ENCODE results near the gene TECTA.

Gene TECTA

GRCh38 chr11:121086866-121087265, 14.2 kb upstream of the TECTA start:
- Histone ChIP-seq H4K20me1 (ENCODE audit: insufficient read depth, low read length) (no peaks in the 10 kb centered on the region), H3K4me3 (ENCODE audit: low read length) (no peak overlapping the region), H3K9me3 (replicated peaks; ENCODE audit: insufficient read depth, low read length) (no peaks in the 10 kb centered on the region), H3K27me3 (replicated peaks; ENCODE audit: insufficient read depth, low read length) (no peaks in the 10 kb centered on the region), H3K4me1 (ENCODE audit: low read length) (no peaks in the 10 kb centered on the region), H3K9me2 (replicated peaks; ENCODE audit: insufficient read depth, low read length) (no peaks in the 10 kb centered on the region), H2AFZ (ENCODE audit: low read length) (no peak overlapping the region), H3K79me2 (ENCODE audit: low read length) (no peaks in the 10 kb centered on the region), H3K36me3 (replicated peaks; ENCODE audit: insufficient read depth, low read length) (no peaks in the 10 kb centered on the region), H3F3A (ENCODE audit: insufficient read depth, low read length) (no peaks in the 10 kb centered on the region), H3K9ac (ENCODE audit: low read length) (no peak overlapping the region), H3K27ac (ENCODE audit: low read length) (no peak overlapping the region), H3K4me2 (ENCODE audit: low read depth, low read length) (no peak overlapping the region)
- DNase-seq = no peak
- TF ChIP-seq CTCF (IDR thresholded peaks at IDR 0.05; ENCODE audit: low read length) = no peak

GRCh38 chr11:121089566-121089965, 11.5 kb upstream of the TECTA start:
- no peak overlapping the region for H3K4me2 ChIP-seq (ENCODE audit: low read depth, low read length)
- no peak overlapping the region for H3K4me3 ChIP-seq (ENCODE audit: low read length)
- H3K27me3 ChIP-seq (replicated peaks; ENCODE audit: insufficient read depth, low read length) = no peaks in the 10 kb centered on the region
- H3K9me3 ChIP-seq (replicated peaks; ENCODE audit: insufficient read depth, low read length) = no peaks in the 10 kb centered on the region
- TF ChIP-seq CTCF (IDR thresholded peaks at IDR 0.05; ENCODE audit: low read length) (no peak), EZH2 (optimal IDR thresholded peaks at IDR 0.05; ENCODE audit: low read depth, low read length) (no peak), EZH2phosphoT487 (IDR thresholded peaks at IDR 0.05; ENCODE audit: low read length) (no peak)
- H3K27ac ChIP-seq (ENCODE audit: low read length) = no peak overlapping the region
- H3K79me2 ChIP-seq (ENCODE audit: low read length) = no peaks in the 10 kb centered on the region
- no peaks in the 10 kb centered on the region for H4K20me1 ChIP-seq (ENCODE audit: insufficient read depth, low read length)
- H3F3A ChIP-seq (ENCODE audit: insufficient read depth, low read length) = no peaks in the 10 kb centered on the region
- no peak overlapping the region for H3K9ac ChIP-seq (ENCODE audit: low read length)
- H3K36me3 ChIP-seq (replicated peaks; ENCODE audit: insufficient read depth, low read length) = no peaks in the 10 kb centered on the region
- no peaks in the 10 kb centered on the region for H3K9me2 ChIP-seq (replicated peaks; ENCODE audit: insufficient read depth, low read length)
- no peak overlapping the region for H2AFZ ChIP-seq (ENCODE audit: low read length)
- no peaks in the 10 kb centered on the region for H3K4me1 ChIP-seq (ENCODE audit: low read length)
- DNase-seq = no peak

GRCh38 chr11:121090145-121090721, 10.8 kb upstream of the TECTA start:
- H2AFZ ChIP-seq (ENCODE audit: low read length) = no peak overlapping the region
- no peak for DNase-seq
- TF ChIP-seq EZH2 (optimal IDR thresholded peaks at IDR 0.05; ENCODE audit: low read depth, low read length) (no peak), CTCF (IDR thresholded peaks at IDR 0.05; ENCODE audit: low read length) (no peak), EZH2phosphoT487 (IDR thresholded peaks at IDR 0.05; ENCODE audit: low read length) (no peak)

More at GRCh38 chr11:121090145-121090721, 10.8 kb upstream of the TECTA start:
- no peaks in the 10 kb centered on the region for H3K79me2 ChIP-seq (ENCODE audit: low read length)
- no peak overlapping the region for H3K4me2 ChIP-seq (ENCODE audit: low read depth, low read length)
- no peak overlapping the region for H3K9ac ChIP-seq (ENCODE audit: low read length)
- H3K4me3 ChIP-seq (ENCODE audit: low read length) = no peak overlapping the region
- no peak overlapping the region for H3K27ac ChIP-seq (ENCODE audit: low read length)
- no peaks in the 10 kb centered on the region for H4K20me1 ChIP-seq (ENCODE audit: insufficient read depth, low read length)
- no peaks in the 10 kb centered on the region for H3K9me3 ChIP-seq (replicated peaks; ENCODE audit: insufficient read depth, low read length)
- H3K9me2 ChIP-seq (replicated peaks; ENCODE audit: insufficient read depth, low read length) = no peaks in the 10 kb centered on the region
- H3F3A ChIP-seq (ENCODE audit: insufficient read depth, low read length) = no peaks in the 10 kb centered on the region
- no peaks in the 10 kb centered on the region for H3K27me3 ChIP-seq (replicated peaks; ENCODE audit: insufficient read depth, low read length)
- H3K4me1 ChIP-seq (ENCODE audit: low read length) = no peaks in the 10 kb centered on the region
- no peaks in the 10 kb centered on the region for H3K36me3 ChIP-seq (replicated peaks; ENCODE audit: insufficient read depth, low read length)

All from MM.1S (cell line).